ENCODE data around the gene COX4I2. TPM values are rescaled to one million over a fixed set of nuclear protein-coding genes. Genes with fewer than 3 reads are reported as not detected.
A peak's percentile ranks its signal among the peaks of the same experiment; 100 is the strongest.

COX4I2 gene
- total and polyA plus RNA-seq, 4 donors = 0.35 to 0.81 (median 0.59) TPM; not detected in 1

GRCh38 chr20:31662372-31662854 lies 24.7 kb downstream of the COX4I2 start:
- no peaks in the 10 kb centered on the region for H3K9me3 ChIP-seq (ENCODE audit: control insufficient read depth in 4 of 4, low read length in 3 of 4)
- 81% methylated on average over 6 of the region's 6 CpGs for whole genome bisulfite sequencing
- peaks cover 12 to 50% (median 44%) of the 10 kb centered on the region in 4 donors for H3K4me1 ChIP-seq (ENCODE audit: control insufficient read depth in 4 of 4, insufficient read depth in 4 of 4, low read length in 3 of 4)
- H3K27me3 ChIP-seq (ENCODE audit: control insufficient read depth in 4 of 4, insufficient read depth in 4 of 4, low read length in 3 of 4) = no peaks in the 10 kb centered on the region
- no peak overlapping the region for H3K4me3 ChIP-seq (ENCODE audit: low read depth in 1 of 3, low read length in 3 of 3)
- DNase-seq (ENCODE audit: low spot score) = no peak
- peak overlapping the region in 1 of 2 donors; percentile 72 for H3K27ac ChIP-seq (ENCODE audit: low read depth in 1 of 2, low read length in 2 of 2)
- H3K36me3 ChIP-seq (ENCODE audit: control insufficient read depth in 4 of 4, insufficient read depth in 3 of 4, low read depth in 1 of 4, low read length in 3 of 4) = no peaks in the 10 kb centered on the region
- no peak overlapping the region for H3K9ac ChIP-seq (ENCODE audit: low read depth in 1 of 2, low read length in 2 of 2)
- TF ChIP-seq TAF1 (conservative IDR thresholded peaks at IDR 0.05) (no peak), NR2F2 (IDR thresholded peaks at IDR 0.05) (no peak), JUND (IDR thresholded peaks at IDR 0.05) (no peak), RXRA (IDR thresholded peaks at IDR 0.05) (no peak), SP1 (IDR thresholded peaks at IDR 0.05) (no peak), GABPA (IDR thresholded peaks at IDR 0.05 in 1 of 2, conservative IDR thresholded peaks at IDR 0.05 in 1 of 2) (no peak), MAX (IDR thresholded peaks at IDR 0.05) (no peak), HNF4A (conservative IDR thresholded peaks at IDR 0.05) (no peak), YY1 (IDR thresholded peaks at IDR 0.05) (no peak), EGR1 (IDR thresholded peaks at IDR 0.05; ENCODE audit: low read depth in 2 of 2) (no peak)
- TF ChIP-seq, protein P1, sequence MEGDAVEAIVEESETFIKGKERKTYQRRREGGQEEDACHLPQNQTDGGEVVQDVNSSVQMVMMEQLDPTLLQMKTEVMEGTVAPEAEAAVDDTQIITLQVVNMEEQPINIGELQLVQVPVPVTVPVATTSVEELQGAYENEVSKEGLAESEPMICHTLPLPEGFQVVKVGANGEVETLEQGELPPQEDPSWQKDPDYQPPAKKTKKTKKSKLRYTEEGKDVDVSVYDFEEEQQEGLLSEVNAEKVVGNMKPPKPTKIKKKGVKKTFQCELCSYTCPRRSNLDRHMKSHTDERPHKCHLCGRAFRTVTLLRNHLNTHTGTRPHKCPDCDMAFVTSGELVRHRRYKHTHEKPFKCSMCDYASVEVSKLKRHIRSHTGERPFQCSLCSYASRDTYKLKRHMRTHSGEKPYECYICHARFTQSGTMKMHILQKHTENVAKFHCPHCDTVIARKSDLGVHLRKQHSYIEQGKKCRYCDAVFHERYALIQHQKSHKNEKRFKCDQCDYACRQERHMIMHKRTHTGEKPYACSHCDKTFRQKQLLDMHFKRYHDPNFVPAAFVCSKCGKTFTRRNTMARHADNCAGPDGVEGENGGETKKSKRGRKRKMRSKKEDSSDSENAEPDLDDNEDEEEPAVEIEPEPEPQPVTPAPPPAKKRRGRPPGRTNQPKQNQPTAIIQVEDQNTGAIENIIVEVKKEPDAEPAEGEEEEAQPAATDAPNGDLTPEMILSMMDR (IDR thresholded peaks at IDR 0.05; ENCODE audit: low read depth, low read length, missing input control) = no peak

DNA sequence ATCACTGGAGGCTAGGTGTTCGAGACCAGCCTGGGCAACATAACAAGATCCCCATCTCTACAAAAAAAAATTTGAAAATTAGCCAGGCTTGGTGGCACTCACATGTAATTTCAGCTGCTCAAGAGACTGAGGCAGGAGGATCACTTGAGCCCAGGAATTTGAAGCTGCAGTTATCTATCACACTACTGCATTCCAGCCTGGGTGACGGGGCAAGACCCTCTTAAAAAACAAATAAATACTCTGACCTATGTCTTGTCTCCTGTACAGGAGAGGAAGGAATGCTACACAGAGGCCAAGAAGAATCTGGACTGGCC lies 25.8 kb downstream of the COX4I2 start:
- WGBS = 69% methylated on average over 2 of the region's 2 CpGs
- Histone ChIP-seq H3K4me3 (ENCODE audit: low read depth in 1 of 3, low read length in 3 of 3) (no peak overlapping the region), H3K27me3 (ENCODE audit: control insufficient read depth in 4 of 4, insufficient read depth in 4 of 4, low read length in 3 of 4) (no peaks in the 10 kb centered on the region), H3K4me1 (ENCODE audit: control insufficient read depth in 4 of 4, insufficient read depth in 4 of 4, low read length in 3 of 4) (peaks cover 12 to 57% (median 48%) of the 10 kb centered on the region in 4 donors), H3K9me3 (ENCODE audit: control insufficient read depth in 4 of 4, low read length in 3 of 4) (no peaks in the 10 kb centered on the region), H3K27ac (ENCODE audit: low read depth in 1 of 2, low read length in 2 of 2) (peak overlapping the region; percentile 70 to 75), H3K36me3 (ENCODE audit: control insufficient read depth in 4 of 4, insufficient read depth in 3 of 4, low read depth in 1 of 4, low read length in 3 of 4) (no peaks in the 10 kb centered on the region), H3K9ac (ENCODE audit: low read depth in 1 of 2, low read length in 2 of 2) (no peak overlapping the region)
- TF ChIP-seq GABPA (IDR thresholded peaks at IDR 0.05 in 1 of 2, conservative IDR thresholded peaks at IDR 0.05 in 1 of 2) = no peak
- no peak for TF ChIP-seq ZBTB33 (IDR thresholded peaks at IDR 0.05)
- no peak for TF ChIP-seq RAD21 (IDR thresholded peaks at IDR 0.05)
- no peak for TF ChIP-seq SP1 (IDR thresholded peaks at IDR 0.05)
- TF ChIP-seq EGR1 (IDR thresholded peaks at IDR 0.05; ENCODE audit: low read depth in 2 of 2) = no peak
- TF ChIP-seq FOXA1 (IDR thresholded peaks at IDR 0.05) = no peak
- no peak for TF ChIP-seq RXRA (IDR thresholded peaks at IDR 0.05)
- TF ChIP-seq MAX (IDR thresholded peaks at IDR 0.05) = no peak
- TF ChIP-seq REST (IDR thresholded peaks at IDR 0.05) = no peak
- TF ChIP-seq HNF4G (IDR thresholded peaks at IDR 0.05) = no peak
- TF ChIP-seq, protein P1 (IDR thresholded peaks at IDR 0.05; ENCODE audit: low read depth, low read length, missing input control) = no peak
- TF ChIP-seq JUND (IDR thresholded peaks at IDR 0.05) = no peak
- no peak for TF ChIP-seq NR2F2 (IDR thresholded peaks at IDR 0.05)
- no peak for TF ChIP-seq HNF4A (conservative IDR thresholded peaks at IDR 0.05)
- no peak for TF ChIP-seq FOXA2 (IDR thresholded peaks at IDR 0.05)
- TF ChIP-seq YY1 (IDR thresholded peaks at IDR 0.05) = no peak
- TF ChIP-seq TAF1 (conservative IDR thresholded peaks at IDR 0.05) = no peak
- TF ChIP-seq, protein P2, sequence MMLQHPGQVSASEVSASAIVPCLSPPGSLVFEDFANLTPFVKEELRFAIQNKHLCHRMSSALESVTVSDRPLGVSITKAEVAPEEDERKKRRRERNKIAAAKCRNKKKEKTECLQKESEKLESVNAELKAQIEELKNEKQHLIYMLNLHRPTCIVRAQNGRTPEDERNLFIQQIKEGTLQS (IDR thresholded peaks at IDR 0.05) = no peak
- DNase-seq (ENCODE audit: low spot score) = no peak

All from liver (tissue), 9 donors.